Measurements from ENCODE around the gene FOXO1. TPM values are rescaled to one million over a fixed set of nuclear protein-coding genes. Genes with fewer than 3 reads are reported as not detected.

Gene FOXO1
- total RNA-seq, 1 donor from 2014 or later, result 9.7 TPM

GRCh38 chr13:40558656-40559055, 107.8 kb downstream of the FOXO1 start:
- no peak overlapping the region for H3K27ac Mint-ChIP-seq (ENCODE audit: unreplicated experiment)
- H3K36me3 Mint-ChIP-seq (ENCODE audit: low read depth), result peaks cover 3% of the 10 kb centered on the region
- no peak for DNase-seq (ENCODE audit: low spot score)
- H3K27me3 Mint-ChIP-seq (ENCODE audit: low read depth), result no peaks in the 10 kb centered on the region
- peaks cover 34% of the 10 kb centered on the region for H3K4me1 Mint-ChIP-seq (ENCODE audit: low read depth)
- H3K4me3 Mint-ChIP-seq (ENCODE audit: unreplicated experiment), result no peak overlapping the region
- no peak for TF ChIP-seq CTCF (IDR thresholded peaks at IDR 0.05)
- no peaks in the 10 kb centered on the region for H3K9me3 Mint-ChIP-seq (ENCODE audit: low read depth)

- TF ChIP-seq CTCF (IDR thresholded peaks at IDR 0.05), result no peak
- H3K9me3 Mint-ChIP-seq (ENCODE audit: low read depth), result no peaks in the 10 kb centered on the region
- H3K36me3 Mint-ChIP-seq (ENCODE audit: low read depth), result peaks cover 3% of the 10 kb centered on the region
- H3K27me3 Mint-ChIP-seq (ENCODE audit: low read depth), result no peaks in the 10 kb centered on the region
- no peak overlapping the region for H3K27ac Mint-ChIP-seq (ENCODE audit: unreplicated experiment)
- H3K4me1 Mint-ChIP-seq (ENCODE audit: low read depth), result peaks cover 41% of the 10 kb centered on the region
- no peak overlapping the region for H3K4me3 Mint-ChIP-seq (ENCODE audit: unreplicated experiment)
- no peak for DNase-seq (ENCODE audit: low spot score)
These were observed 110.0 kb downstream of the FOXO1 start for GRCh38 chr13:40556453-40556852.

- peaks cover 43% of the 10 kb centered on the region for H3K4me1 Mint-ChIP-seq (ENCODE audit: low read depth)
- no peaks in the 10 kb centered on the region for H3K27me3 Mint-ChIP-seq (ENCODE audit: low read depth)
- H3K27ac Mint-ChIP-seq (ENCODE audit: unreplicated experiment), result peak overlapping the region; percentile 10
- H3K36me3 Mint-ChIP-seq (ENCODE audit: low read depth), result no peaks in the 10 kb centered on the region
- no peak overlapping the region for H3K4me3 Mint-ChIP-seq (ENCODE audit: unreplicated experiment)
- TF ChIP-seq CTCF (IDR thresholded peaks at IDR 0.05), result no peak
- peaks cover 3% of the 10 kb centered on the region for H3K9me3 Mint-ChIP-seq (ENCODE audit: low read depth)
- DNase-seq (ENCODE audit: low spot score), result no peak
These were observed 113.1 kb downstream of the FOXO1 start for GRCh38 chr13:40553356-40553755.

- Mint-ChIP-seq H3K27ac (ENCODE audit: unreplicated experiment) (peak overlapping the region; percentile 10), H3K9me3 (ENCODE audit: low read depth) (peaks cover 3% of the 10 kb centered on the region), H3K27me3 (ENCODE audit: low read depth) (no peaks in the 10 kb centered on the region), H3K4me1 (ENCODE audit: low read depth) (peaks cover 42% of the 10 kb centered on the region), H3K36me3 (ENCODE audit: low read depth) (no peaks in the 10 kb centered on the region), H3K4me3 (ENCODE audit: unreplicated experiment) (no peak overlapping the region)
- TF ChIP-seq CTCF (IDR thresholded peaks at IDR 0.05), result no peak
- DNase-seq (ENCODE audit: low spot score), result no peak
These were observed 113.5 kb downstream of the FOXO1 start for GRCh38 chr13:40552895-40553294.

- DNase-seq (ENCODE audit: low spot score), result no peak
- no peak overlapping the region for H3K27ac Mint-ChIP-seq (ENCODE audit: unreplicated experiment)
- H3K9me3 Mint-ChIP-seq (ENCODE audit: low read depth), result peaks cover 3% of the 10 kb centered on the region
- H3K36me3 Mint-ChIP-seq (ENCODE audit: low read depth), result no peaks in the 10 kb centered on the region
- no peaks in the 10 kb centered on the region for H3K27me3 Mint-ChIP-seq (ENCODE audit: low read depth)
- H3K4me3 Mint-ChIP-seq (ENCODE audit: unreplicated experiment), result no peak overlapping the region
- TF ChIP-seq CTCF (IDR thresholded peaks at IDR 0.05), result no peak
- peaks cover 34% of the 10 kb centered on the region for H3K4me1 Mint-ChIP-seq (ENCODE audit: low read depth)
These were observed 116.3 kb downstream of the FOXO1 start for GRCh38 chr13:40550130-40550529.
